ENCODE data around the gene CAMK1G. TPM values are rescaled to one million over a fixed set of nuclear protein-coding genes. Genes with fewer than 3 reads are reported as not detected.

CAMK1G gene
- 0.13 and 0.31 TPM in 2 replicates for total RNA-seq

GRCh38 chr1:209583408-209583807, at the start of gene CAMK1G:
TSS of gene CAMK1G (plus strand) at chr1:209583714. CDS start at chr1:209594984, 11,270 bp downstream.

GRCh38 chr1:209652121-209652735, 68.7 kb downstream of the CAMK1G start, which contains the start of gene LAMB3:
TSS of gene LAMB3 (minus strand) at chr1:209652425. CDS start at chr1:209650944, 1,481 bp downstream.

Other genes with a start within 250 kb of the CAMK1G start
- gene LAMB3, start 68.7 kb downstream of the CAMK1G start, total RNA-seq: 48.4 and 49.8 TPM in 2 replicates
- 12.8 and 22.5 TPM in 2 replicates for gene G0S2, start 91.7 kb downstream of the CAMK1G start, total RNA-seq
- 6.0 and 52.4 TPM in 2 replicates for gene HSD11B1, start 121.1 kb downstream of the CAMK1G start, total RNA-seq
- not detected in 2 replicates for gene TRAF3IP3, start 172.3 kb downstream of the CAMK1G start, total RNA-seq
- 2.9 TPM in 2 replicates for gene C1orf74, start 200.8 kb downstream of the CAMK1G start, total RNA-seq
- 4.4 and 15.7 TPM in 2 replicates for gene IRF6, start 222.4 kb downstream of the CAMK1G start, total RNA-seq
- gene UTP25, start 244.3 kb downstream of the CAMK1G start, total RNA-seq: 11.1 and 16.2 TPM in 2 replicates

All from aortic smooth muscle cell (primary cell).